IMR-90 (cell line): ENCODE measurements around the gene ZNF563.

Experiments used
- BHLHE40 ChIP-seq: fragments of 150-350 bp; IDR thresholded peaks from 2 replicates; pipeline ENCODE4 v1.6.1; 2016; ENCODE audit warnings: mild to moderate bottlenecking, low read depth, low read length
- CTCF ChIP-seq: conservative IDR thresholded peaks from 2 replicates; pipeline ENCODE4 v1.5.1; 2012; ENCODE audit warnings: mild to moderate bottlenecking, low read depth, low read length, improper control_type of control experiment
- MXI1 ChIP-seq: IDR thresholded peaks from 2 replicates; pipeline ENCODE4 v1.6.1; 2012; ENCODE audit warnings: low read depth, mild to moderate bottlenecking, low read length, moderate library complexity, borderline replicate concordance
- POLR2A ChIP-seq: IDR thresholded peaks from 2 replicates; pipeline ENCODE4 v1.6.1; 2012; ENCODE audit warnings: mild to moderate bottlenecking, low read depth, low read length
- RCOR1 ChIP-seq: IDR thresholded peaks from 2 replicates; pipeline ENCODE4 v1.6.1; 2012; ENCODE audit warnings: mild to moderate bottlenecking, low read length, improper control_type of control experiment; ENCODE audit not compliant: insufficient replicate concordance
- SMC3 ChIP-seq: fragments of 150-350 bp; IDR thresholded peaks from 2 replicates; pipeline ENCODE4 v1.6.1; 2016; ENCODE audit warnings: low read depth, mild to moderate bottlenecking, antibody characterized with exemption, low read length, moderate library complexity
- TF ChIP-seq, protein P1 (sequence below): fragments of 150-350 bp; IDR thresholded peaks from 2 replicates; pipeline ENCODE4 v1.6.1; 2017; ENCODE audit warnings: mild to moderate bottlenecking, antibody characterized with exemption, low read length, low read depth

GRCh38 chr19:12289790-12290065 is 43.7 kb downstream of the ZNF563 start:
- TF ChIP-seq CTCF (no peak), MXI1 (no peak), SMC3 (no peak), RCOR1 (no peak), BHLHE40 (no peak), POLR2A (no peak)
- TF ChIP-seq, protein P1, sequence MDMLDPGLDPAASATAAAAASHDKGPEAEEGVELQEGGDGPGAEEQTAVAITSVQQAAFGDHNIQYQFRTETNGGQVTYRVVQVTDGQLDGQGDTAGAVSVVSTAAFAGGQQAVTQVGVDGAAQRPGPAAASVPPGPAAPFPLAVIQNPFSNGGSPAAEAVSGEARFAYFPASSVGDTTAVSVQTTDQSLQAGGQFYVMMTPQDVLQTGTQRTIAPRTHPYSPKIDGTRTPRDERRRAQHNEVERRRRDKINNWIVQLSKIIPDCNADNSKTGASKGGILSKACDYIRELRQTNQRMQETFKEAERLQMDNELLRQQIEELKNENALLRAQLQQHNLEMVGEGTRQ: no peak
